Calu3 (cell line): ENCODE results near the gene SCN3B. TPM values are rescaled to one million over a fixed set of nuclear protein-coding genes. Genes with fewer than 3 reads are reported as not detected.

Source experiments
- BruUV-seq: library from RNA; stranded (reverse); fragments of 400-500 nt; replicated peaks from 2 replicates; lab custom pipeline; 2021; lab: Mats Ljungman, UMichigan
- CTCF ChIA-PET: fragments of 300-600 bp; sonication (Branson Sonifier 250); formaldehyde crosslinking; loops from one replicate; lab custom pipeline; 2022; ENCODE audit warnings: antibody characterized with exemption; lab: Charles Lee
- DNase-seq: peaks from one replicate; pipeline ENCODE4 v3.0.0; 2022
- H3K27ac Mint-ChIP-seq: one replicate; pipeline ENCODE4 v1.8.0; 2022; ENCODE audit warnings: mixed read lengths; ENCODE audit not compliant: unreplicated experiment
- H3K27me3 Mint-ChIP-seq: one replicate; pipeline ENCODE4 v1.8.0; 2022; ENCODE audit warnings: mixed read lengths; ENCODE audit not compliant: unreplicated experiment
- H3K36me3 Mint-ChIP-seq: one replicate; pipeline ENCODE4 v1.8.0; 2022; ENCODE audit warnings: mild to moderate bottlenecking, moderate library complexity, mixed read lengths; ENCODE audit not compliant: insufficient read depth, unreplicated experiment
- H3K4me1 Mint-ChIP-seq: one replicate; pipeline ENCODE4 v1.8.0; 2022; ENCODE audit warnings: mild to moderate bottlenecking, low read depth, mixed read lengths; ENCODE audit not compliant: unreplicated experiment
- H3K4me3 Mint-ChIP-seq: one replicate; pipeline ENCODE4 v1.8.0; 2022; ENCODE audit warnings: mild to moderate bottlenecking, low read depth, moderate library complexity, mixed read lengths; ENCODE audit not compliant: unreplicated experiment
- H3K9me3 Mint-ChIP-seq: one replicate; pipeline ENCODE4 v1.8.0; 2022; ENCODE audit warnings: low read depth, mixed read lengths; ENCODE audit not compliant: unreplicated experiment
- intact Hi-C: fragments of 100-400 bp; cut with micrococcal nuclease; formaldehyde crosslinking; loops from one replicate; pipeline ENCODE4 v1.10.0; 2022; ENCODE audit not compliant: unreplicated experiment
- total RNA-seq: library from RNA; stranded (reverse); gene quantifications from 2 replicates; pipeline ENCODE4 v1.2.3, GENCODE V29; 2022
- TF ChIP-seq, protein P1 (sequence below): fragments of 200-600 bp; IDR thresholded peaks from one replicate; pipeline ENCODE4 v1.8.0; 2022; ENCODE audit warnings: antibody characterized with exemption; ENCODE audit not compliant: unreplicated experiment

Gene SCN3B
- total RNA-seq, 1 experiment from 2014 or later, result 0.45 TPM

DNA sequence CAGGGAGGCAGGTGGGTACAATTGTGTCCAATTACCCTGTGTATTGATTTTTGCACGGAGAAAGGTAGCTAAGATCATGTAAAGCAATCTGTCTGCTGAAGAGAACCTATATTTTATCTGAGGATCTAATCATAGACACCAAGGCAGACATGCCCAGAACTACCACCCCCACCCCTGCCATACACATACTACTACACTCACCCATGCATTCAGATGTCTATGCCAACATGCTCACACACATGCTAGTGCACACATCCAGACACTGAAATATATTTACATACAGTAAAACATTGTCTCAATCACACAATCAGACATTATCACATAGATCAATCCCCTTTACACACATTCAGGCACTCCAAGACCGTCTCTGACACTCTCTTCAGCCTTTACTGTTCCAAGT lies 1.8 kb downstream of the SCN3B start:
- TF ChIP-seq, protein P1, sequence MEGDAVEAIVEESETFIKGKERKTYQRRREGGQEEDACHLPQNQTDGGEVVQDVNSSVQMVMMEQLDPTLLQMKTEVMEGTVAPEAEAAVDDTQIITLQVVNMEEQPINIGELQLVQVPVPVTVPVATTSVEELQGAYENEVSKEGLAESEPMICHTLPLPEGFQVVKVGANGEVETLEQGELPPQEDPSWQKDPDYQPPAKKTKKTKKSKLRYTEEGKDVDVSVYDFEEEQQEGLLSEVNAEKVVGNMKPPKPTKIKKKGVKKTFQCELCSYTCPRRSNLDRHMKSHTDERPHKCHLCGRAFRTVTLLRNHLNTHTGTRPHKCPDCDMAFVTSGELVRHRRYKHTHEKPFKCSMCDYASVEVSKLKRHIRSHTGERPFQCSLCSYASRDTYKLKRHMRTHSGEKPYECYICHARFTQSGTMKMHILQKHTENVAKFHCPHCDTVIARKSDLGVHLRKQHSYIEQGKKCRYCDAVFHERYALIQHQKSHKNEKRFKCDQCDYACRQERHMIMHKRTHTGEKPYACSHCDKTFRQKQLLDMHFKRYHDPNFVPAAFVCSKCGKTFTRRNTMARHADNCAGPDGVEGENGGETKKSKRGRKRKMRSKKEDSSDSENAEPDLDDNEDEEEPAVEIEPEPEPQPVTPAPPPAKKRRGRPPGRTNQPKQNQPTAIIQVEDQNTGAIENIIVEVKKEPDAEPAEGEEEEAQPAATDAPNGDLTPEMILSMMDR, result no peak
- intact Hi-C loops, result no loop called here
- CTCF ChIA-PET, result no interaction called here
- BruUV-seq, result no TSS peak
- DNase-seq, result no peak
- Mint-ChIP-seq H3K4me1 (no peaks in the 10 kb centered on the region), H3K4me3 (no peak overlapping the region), H3K27me3 (peaks cover 27% of the 10 kb centered on the region), H3K36me3 (peaks cover 12% of the 10 kb centered on the region), H3K27ac (no peak overlapping the region), H3K9me3 (no peaks in the 10 kb centered on the region)

DNA sequence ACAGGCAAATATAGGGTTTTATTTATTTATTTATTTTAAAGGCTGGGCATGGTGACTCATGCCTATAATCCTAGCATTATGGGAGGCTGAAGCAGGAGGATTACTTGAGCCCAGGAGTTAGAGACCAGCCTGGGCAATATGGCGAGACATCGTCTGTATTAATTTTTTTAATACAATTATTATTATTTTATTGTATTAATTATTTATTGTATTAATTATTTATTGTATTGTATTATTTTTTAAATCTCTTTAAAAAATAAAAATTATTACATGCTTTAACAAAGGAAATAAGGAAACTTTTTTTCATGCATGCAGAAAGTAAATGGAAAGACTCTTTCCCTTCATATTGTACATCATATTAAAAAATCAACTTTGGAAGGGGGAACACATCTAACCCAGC lies 3.5 kb downstream of the SCN3B start:
- BruUV-seq, result no TSS peak
- Mint-ChIP-seq H3K27ac (no peak overlapping the region), H3K27me3 (peaks cover 22% of the 10 kb centered on the region), H3K4me3 (no peak overlapping the region), H3K36me3 (peaks cover 12% of the 10 kb centered on the region), H3K9me3 (no peaks in the 10 kb centered on the region), H3K4me1 (no peaks in the 10 kb centered on the region)
- CTCF ChIA-PET, result no interaction called here
- no peak for DNase-seq
- intact Hi-C loops, result no loop called here
- TF ChIP-seq, protein P1, result no peak

DNA sequence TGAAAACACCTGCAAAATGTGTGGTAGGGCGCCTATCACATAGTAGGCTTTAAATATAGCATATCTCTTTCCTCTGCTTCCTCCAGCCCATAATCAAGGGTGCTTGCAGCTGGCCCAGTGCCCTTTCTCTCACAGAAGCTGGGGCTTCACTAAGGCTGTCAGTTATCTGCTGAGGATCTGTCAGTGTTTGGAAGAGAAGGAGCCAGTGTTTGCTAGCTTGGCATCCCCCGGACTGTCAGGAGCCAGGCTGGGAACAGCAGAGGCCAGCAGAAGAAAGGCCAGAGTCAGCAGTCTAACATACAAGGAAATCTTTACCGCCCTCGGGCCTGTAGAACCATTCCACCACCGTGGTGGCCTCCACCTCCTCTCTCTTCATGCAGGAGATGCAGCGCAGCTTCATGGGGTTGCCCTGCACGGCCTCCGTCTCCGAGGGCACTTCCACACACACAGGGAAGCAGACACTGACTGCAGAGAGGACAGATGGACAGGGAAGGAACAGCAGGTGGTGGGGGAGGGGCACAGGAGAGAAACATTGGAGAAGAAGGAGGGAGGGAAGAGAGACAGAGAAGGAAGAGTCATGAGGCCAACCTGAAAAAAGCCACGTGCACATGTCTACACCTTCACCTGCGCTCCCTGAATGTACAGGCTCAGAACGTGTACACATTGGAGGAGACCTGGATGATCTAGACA lies 9.0 kb downstream of the SCN3B start:
- DNase-seq, result no peak
- TF ChIP-seq, protein P1, result no peak
- Mint-ChIP-seq H3K9me3 (no peaks in the 10 kb centered on the region), H3K27me3 (peaks cover 41% of the 10 kb centered on the region), H3K4me3 (no peak overlapping the region), H3K27ac (no peak overlapping the region), H3K36me3 (no peaks in the 10 kb centered on the region), H3K4me1 (no peaks in the 10 kb centered on the region)
- BruUV-seq, result no TSS peak
- CTCF ChIA-PET, result no interaction called here
- intact Hi-C loops, result loop anchor here (10.0 kb wide), 1 partner anchor 61 kb away; no protein-coding TSS in a partner anchor

DNA sequence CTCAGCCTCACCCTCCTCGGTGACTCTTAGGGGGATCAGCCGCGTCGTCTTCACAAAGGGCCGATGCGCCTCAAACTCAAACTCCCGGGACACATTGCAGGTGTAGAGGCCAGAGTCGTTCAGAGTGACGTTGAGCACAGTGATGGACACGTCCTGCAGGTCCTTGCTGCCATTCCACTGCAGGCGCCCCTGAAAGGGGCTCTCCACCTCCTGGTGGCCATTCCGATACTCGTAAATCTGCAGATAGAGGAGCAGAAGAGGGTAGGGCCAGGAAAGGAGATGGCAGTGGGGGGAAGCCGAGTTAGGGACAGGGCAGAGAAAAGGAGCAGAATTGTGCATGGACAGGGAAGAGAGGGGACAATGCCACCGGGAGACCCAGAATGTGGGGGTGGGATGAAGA lies 12.0 kb downstream of the SCN3B start:
- H3K27ac Mint-ChIP-seq, result no peak overlapping the region
- no peaks in the 10 kb centered on the region for H3K4me1 Mint-ChIP-seq
- no peak for DNase-seq
- no peaks in the 10 kb centered on the region for H3K36me3 Mint-ChIP-seq
- no peak overlapping the region for H3K4me3 Mint-ChIP-seq
- CTCF ChIA-PET, result interaction anchor here (1.1 kb wide), 1 partner anchor 65 kb away, joined by 3 read pairs; no protein-coding TSS in a partner anchor
- intact Hi-C loops, result loop anchor here (10.0 kb wide), 1 partner anchor 58 kb away; no protein-coding TSS in a partner anchor
- H3K27me3 Mint-ChIP-seq, result peaks cover 71% of the 10 kb centered on the region
- no TSS peak for BruUV-seq
- H3K9me3 Mint-ChIP-seq, result no peaks in the 10 kb centered on the region
- TF ChIP-seq, protein P1, result no peak
